ENCODE measurements around the gene RMI2. TPM values are rescaled to one million over a fixed set of nuclear protein-coding genes. Genes with fewer than 3 reads are reported as not detected.

RMI2 gene
- polyA plus RNA-seq, 1 donor (not counting 4 experiments of a cell fraction or from before 2014, with no cell fraction given), result 6.8 TPM

GRCh38 chr16:11334831-11335404 is 10.3 kb upstream of the RMI2 start:
- Histone ChIP-seq H3K4me2 (ENCODE audit: control insufficient read depth, extremely low read depth, insufficient read depth, low read depth, low read length) (no peak overlapping the region), H3K27ac (ENCODE audit: control insufficient read depth, insufficient read depth, low read length) (no peak overlapping the region), H3K9me1 (ENCODE audit: control insufficient read depth, extremely low read depth, insufficient read depth, low read length) (no peaks in the 10 kb centered on the region), H3K4me1 (ENCODE audit: control insufficient read depth, extremely low read depth, insufficient read depth, low read length) (no peaks in the 10 kb centered on the region), H3K27me3 (ENCODE audit: control insufficient read depth, extremely low read depth, insufficient read depth, low read length) (no peaks in the 10 kb centered on the region), H2AFZ (ENCODE audit: control insufficient read depth, low read length) (no peak overlapping the region), H3K9me3 (ENCODE audit: control insufficient read depth, low read depth, low read length) (no peaks in the 10 kb centered on the region), H3K9ac (ENCODE audit: control insufficient read depth, extremely low read depth, insufficient read depth, low read length) (no peak overlapping the region), H3K4me3 (ENCODE audit: control insufficient read depth in 2 of 3, extremely low read depth in 1 of 3, insufficient read depth in 2 of 3, low read depth in 1 of 3, low read length in 3 of 3) (no peak overlapping the region), H3K79me2 (ENCODE audit: control insufficient read depth, insufficient read depth, low read length) (no peaks in the 10 kb centered on the region), H4K20me1 (ENCODE audit: control insufficient read depth, extremely low read depth, insufficient read depth, low read length) (no peaks in the 10 kb centered on the region), H3K36me3 (ENCODE audit: control insufficient read depth in 2 of 2, extremely low read depth in 1 of 2, insufficient read depth in 2 of 2, low read length in 2 of 2) (no peaks in the 10 kb centered on the region)
- dilution Hi-C loops (cut with MboI; ENCODE audit: extremely low pct_ligation_motif_present, low sequenced_read_pairs), result no loop called here
- FAIRE-seq (no peak), DNase-seq (ENCODE audit: low read depth, low spot score) (no peak)
- TF ChIP-seq EZH2 (IDR thresholded peaks at IDR 0.05; ENCODE audit: low read length) (no peak), CTCF (optimal IDR thresholded peaks at IDR 0.05 in 1 of 3, IDR thresholded peaks at IDR 0.05 in 1 of 3, conservative IDR thresholded peaks at IDR 0.05 in 1 of 3; ENCODE audit: extremely low read depth in 1 of 3, insufficient read depth in 2 of 3, low read length in 3 of 3) (no peak)

GRCh38 chr16:11339075-11339474 is 6.2 kb upstream of the RMI2 start:
- Histone ChIP-seq H2AFZ (ENCODE audit: control insufficient read depth, low read length) (no peak overlapping the region), H3K9me3 (ENCODE audit: control insufficient read depth, low read depth, low read length) (no peaks in the 10 kb centered on the region), H3K4me1 (ENCODE audit: control insufficient read depth, extremely low read depth, insufficient read depth, low read length) (peaks cover 6% of the 10 kb centered on the region), H3K4me3 (ENCODE audit: control insufficient read depth in 2 of 3, extremely low read depth in 1 of 3, insufficient read depth in 2 of 3, low read depth in 1 of 3, low read length in 3 of 3) (no peak overlapping the region), H3K9me1 (ENCODE audit: control insufficient read depth, extremely low read depth, insufficient read depth, low read length) (no peaks in the 10 kb centered on the region), H3K4me2 (ENCODE audit: control insufficient read depth, extremely low read depth, insufficient read depth, low read depth, low read length) (no peak overlapping the region), H3K9ac (ENCODE audit: control insufficient read depth, extremely low read depth, insufficient read depth, low read length) (no peak overlapping the region), H3K27me3 (ENCODE audit: control insufficient read depth, extremely low read depth, insufficient read depth, low read length) (no peaks in the 10 kb centered on the region), H3K36me3 (ENCODE audit: control insufficient read depth in 2 of 2, extremely low read depth in 1 of 2, insufficient read depth in 2 of 2, low read length in 2 of 2) (no peaks in the 10 kb centered on the region), H4K20me1 (ENCODE audit: control insufficient read depth, extremely low read depth, insufficient read depth, low read length) (no peaks in the 10 kb centered on the region), H3K27ac (ENCODE audit: control insufficient read depth, insufficient read depth, low read length) (no peak overlapping the region), H3K79me2 (ENCODE audit: control insufficient read depth, insufficient read depth, low read length) (no peaks in the 10 kb centered on the region)
- TF ChIP-seq CTCF (optimal IDR thresholded peaks at IDR 0.05 in 1 of 3, IDR thresholded peaks at IDR 0.05 in 1 of 3, conservative IDR thresholded peaks at IDR 0.05 in 1 of 3; ENCODE audit: extremely low read depth in 1 of 3, insufficient read depth in 2 of 3, low read length in 3 of 3) (no peak), EZH2 (IDR thresholded peaks at IDR 0.05; ENCODE audit: low read length) (no peak)
- FAIRE-seq, result no peak
- dilution Hi-C loops (cut with MboI; ENCODE audit: extremely low pct_ligation_motif_present, low sequenced_read_pairs), result no loop called here
- no peak for DNase-seq (ENCODE audit: low read depth, low spot score)
